Measurements from ENCODE around the gene LAMA4.

DNA sequence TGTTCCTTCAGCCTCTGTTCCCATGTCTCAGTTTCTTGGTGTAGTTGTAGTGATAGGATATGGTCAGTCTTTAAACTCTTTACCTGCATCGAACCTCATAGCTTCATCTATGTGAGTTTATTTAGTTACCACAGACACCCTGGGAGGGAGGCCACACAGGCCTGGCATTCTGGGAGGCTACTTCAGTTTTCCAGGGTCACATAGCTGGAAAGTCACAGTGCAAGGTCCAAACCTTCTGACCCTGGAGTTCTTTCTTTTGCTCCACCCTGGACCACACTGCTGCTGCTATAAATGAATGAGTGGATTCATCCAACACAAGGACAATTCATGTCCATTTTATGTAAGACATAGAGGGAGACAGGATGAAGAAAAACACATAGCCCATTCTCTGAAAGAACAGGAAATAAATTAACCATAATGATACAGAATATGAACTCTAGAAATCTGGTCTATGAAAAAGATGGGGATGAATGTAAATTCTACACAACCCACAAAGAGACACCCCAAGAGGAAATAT is 60.8 kb downstream of the LAMA4 start:
- TF ChIP-seq, protein P1, sequence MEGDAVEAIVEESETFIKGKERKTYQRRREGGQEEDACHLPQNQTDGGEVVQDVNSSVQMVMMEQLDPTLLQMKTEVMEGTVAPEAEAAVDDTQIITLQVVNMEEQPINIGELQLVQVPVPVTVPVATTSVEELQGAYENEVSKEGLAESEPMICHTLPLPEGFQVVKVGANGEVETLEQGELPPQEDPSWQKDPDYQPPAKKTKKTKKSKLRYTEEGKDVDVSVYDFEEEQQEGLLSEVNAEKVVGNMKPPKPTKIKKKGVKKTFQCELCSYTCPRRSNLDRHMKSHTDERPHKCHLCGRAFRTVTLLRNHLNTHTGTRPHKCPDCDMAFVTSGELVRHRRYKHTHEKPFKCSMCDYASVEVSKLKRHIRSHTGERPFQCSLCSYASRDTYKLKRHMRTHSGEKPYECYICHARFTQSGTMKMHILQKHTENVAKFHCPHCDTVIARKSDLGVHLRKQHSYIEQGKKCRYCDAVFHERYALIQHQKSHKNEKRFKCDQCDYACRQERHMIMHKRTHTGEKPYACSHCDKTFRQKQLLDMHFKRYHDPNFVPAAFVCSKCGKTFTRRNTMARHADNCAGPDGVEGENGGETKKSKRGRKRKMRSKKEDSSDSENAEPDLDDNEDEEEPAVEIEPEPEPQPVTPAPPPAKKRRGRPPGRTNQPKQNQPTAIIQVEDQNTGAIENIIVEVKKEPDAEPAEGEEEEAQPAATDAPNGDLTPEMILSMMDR (IDR thresholded peaks at IDR 0.05) = no peak
- TF ChIP-seq EP300 (IDR thresholded peaks at IDR 0.05) = no peak
- no peak for TF ChIP-seq POLR2A (IDR thresholded peaks at IDR 0.05)
- no peak for TF ChIP-seq POLR2AphosphoS5 (IDR thresholded peaks at IDR 0.05)
